ENCODE results near the gene LGALS12.

Gene LGALS12, protein sequence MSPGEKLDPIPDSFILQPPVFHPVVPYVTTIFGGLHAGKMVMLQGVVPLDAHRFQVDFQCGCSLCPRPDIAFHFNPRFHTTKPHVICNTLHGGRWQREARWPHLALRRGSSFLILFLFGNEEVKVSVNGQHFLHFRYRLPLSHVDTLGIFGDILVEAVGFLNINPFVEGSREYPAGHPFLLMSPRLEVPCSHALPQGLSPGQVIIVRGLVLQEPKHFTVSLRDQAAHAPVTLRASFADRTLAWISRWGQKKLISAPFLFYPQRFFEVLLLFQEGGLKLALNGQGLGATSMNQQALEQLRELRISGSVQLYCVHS

GRCh38 chr11:63505857-63506528, at the start of gene LGALS12:
Gene LGALS12 (plus strand): TSS chr11:63506084. CDS start chr11:63506459, 375 bp downstream.
- no peak for DNase-seq (ENCODE audit: low spot score)

- no peak for DNase-seq (ENCODE audit: low spot score)
Observed at GRCh38 chr11:63459586-63459985, 46.3 kb upstream of the LGALS12 start.

DNA sequence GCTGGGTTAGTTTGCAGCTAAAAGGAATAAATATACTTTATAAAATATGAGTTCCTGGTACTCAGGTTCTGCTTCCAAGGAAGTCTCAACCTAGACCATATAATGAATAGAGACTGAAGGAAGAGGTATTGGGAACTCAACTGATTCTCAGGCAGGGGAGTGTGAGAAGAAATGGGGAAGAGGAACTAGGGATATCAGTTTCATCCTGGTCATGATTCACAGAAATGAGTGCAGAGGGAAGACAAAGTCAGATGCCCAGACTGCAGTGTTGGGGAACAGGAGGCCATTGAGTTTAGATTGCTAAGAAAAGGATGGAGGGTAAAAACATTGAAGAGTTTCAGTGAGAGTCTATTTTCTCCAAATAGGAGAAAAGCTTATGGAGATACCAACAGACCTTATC, 43.7 kb upstream of the LGALS12 start:
- no peak for DNase-seq (ENCODE audit: low spot score)

- DNase-seq (ENCODE audit: low spot score) = no peak
Observed at GRCh38 chr11:63470311-63470710, 35.6 kb upstream of the LGALS12 start.

DNA sequence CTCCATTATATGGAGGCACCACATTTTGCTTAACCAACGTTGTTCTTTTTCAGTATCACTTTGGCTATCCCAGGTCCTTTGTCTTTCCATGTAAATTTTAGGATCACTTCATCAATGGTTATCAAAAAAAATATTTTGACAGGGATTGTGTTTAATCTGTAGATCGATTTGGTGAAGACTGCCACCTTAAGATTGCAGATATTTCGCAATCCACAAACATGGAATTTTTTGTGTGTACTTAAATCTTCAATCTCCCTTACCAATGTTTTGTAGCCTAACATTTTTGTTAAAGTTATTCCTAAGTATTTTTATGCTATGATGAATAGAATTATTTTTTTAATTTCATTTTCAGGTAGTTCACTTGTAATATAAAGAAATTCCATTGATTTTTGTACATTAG, 33.5 kb upstream of the LGALS12 start:
- no peak for DNase-seq (ENCODE audit: low spot score)

- no peak for DNase-seq (ENCODE audit: low spot score)
Observed at GRCh38 chr11:63476618-63477017, 29.3 kb upstream of the LGALS12 start.

DNA sequence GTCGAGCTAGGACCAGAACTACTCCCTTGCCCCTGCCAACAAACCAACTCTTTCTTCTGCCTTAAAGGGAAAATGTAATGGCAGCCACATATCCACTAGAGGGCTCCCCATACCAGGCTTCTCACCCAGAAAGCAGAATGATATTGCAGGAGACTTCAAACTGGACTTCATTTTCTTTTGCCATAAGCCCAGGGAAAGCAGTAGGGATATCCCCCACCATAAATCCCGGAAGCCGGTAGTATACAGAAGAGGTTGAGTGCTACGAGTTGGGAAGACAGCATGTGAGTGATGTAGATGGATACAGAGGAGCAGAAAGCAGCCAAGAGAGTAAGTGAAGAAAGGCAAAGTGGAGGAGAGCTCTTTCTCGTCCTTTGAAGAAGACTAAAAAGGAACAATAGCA, 27.0 kb upstream of the LGALS12 start:
- peak; percentile 78 for DNase-seq (ENCODE audit: low spot score)

GRCh38 chr11:63480039-63480438, 25.8 kb upstream of the LGALS12 start:
- DNase-seq (ENCODE audit: low spot score) = no peak

- no peak for DNase-seq (ENCODE audit: low spot score)
Observed at GRCh38 chr11:63485777-63486176, 20.1 kb upstream of the LGALS12 start.

DNA sequence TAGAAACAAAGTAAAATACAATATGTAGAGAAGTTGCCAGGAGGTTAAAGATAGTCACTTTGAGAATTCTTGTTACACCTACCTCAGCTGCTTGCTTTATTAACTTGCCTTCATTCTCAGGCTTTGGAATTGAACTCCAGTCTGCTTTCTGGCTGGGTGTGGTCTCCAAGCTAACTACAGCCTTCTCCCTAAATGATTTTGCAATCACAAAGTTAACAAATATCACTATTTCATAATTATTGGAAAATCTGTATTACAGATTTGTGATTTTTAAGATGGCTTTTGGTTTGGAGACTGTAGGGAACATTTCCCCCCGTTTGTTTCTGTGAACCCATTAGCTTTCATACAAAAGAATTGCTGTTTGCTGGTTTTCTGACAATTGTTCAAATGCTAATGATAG, 17.1 kb upstream of the LGALS12 start:
- no peak for DNase-seq (ENCODE audit: low spot score)

- DNase-seq (ENCODE audit: low spot score) = no peak
Observed at GRCh38 chr11:63489879-63490278, 16.0 kb upstream of the LGALS12 start.

DNA sequence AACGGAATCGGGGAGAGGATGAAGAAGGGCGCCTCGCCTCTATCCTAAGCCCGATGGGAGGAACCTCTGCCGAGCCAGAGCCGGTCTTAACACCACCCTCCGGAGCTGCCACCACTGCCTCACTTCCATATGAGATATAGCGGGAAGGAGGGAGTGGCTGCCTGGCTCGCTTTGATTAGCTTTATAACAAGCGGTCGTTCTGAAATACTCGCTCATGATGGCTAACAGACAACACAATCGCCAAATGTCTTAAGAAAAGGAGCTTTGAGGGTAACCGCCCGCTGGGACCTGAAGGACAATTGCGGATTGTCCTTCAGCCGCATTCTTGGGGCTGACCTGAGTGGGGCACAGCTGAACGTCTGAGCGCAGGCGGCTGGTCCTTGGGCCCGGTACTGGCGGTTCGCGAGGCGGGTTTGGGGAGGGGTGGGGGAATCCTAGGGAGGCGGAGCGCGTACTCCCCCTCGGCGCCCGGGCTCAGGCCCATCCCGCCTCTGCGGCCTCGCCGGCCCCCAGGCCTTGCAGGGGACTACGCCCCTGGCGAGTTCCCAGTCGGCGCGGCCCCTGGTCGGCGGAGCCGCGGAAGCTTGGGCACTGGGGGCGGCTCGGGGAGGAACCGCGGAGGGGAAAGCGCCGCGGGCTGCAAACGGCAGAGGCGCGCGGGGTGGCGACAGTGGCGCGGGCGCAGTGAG, 15.2 kb upstream of the LGALS12 start, which contains the start of gene PLAAT5:
Gene PLAAT5 (minus strand): TSS at position 617 of the 689 bp plus-strand sequence. CDS start 133 bp downstream, at position 484.
- no peak for DNase-seq (ENCODE audit: low spot score)

- DNase-seq (ENCODE audit: low spot score) = no peak
Observed at GRCh38 chr11:63491240-63491587, 14.7 kb upstream of the LGALS12 start.

GRCh38 chr11:63491636-63492372, 14.1 kb upstream of the LGALS12 start:
- DNase-seq (ENCODE audit: low spot score) = no peak

- DNase-seq (ENCODE audit: low spot score) = no peak
Observed at GRCh38 chr11:63492441-63492840, 13.4 kb upstream of the LGALS12 start.

- no peak for DNase-seq (ENCODE audit: low spot score)
Observed at GRCh38 chr11:63493127-63493526, 12.8 kb upstream of the LGALS12 start.

- no peak for DNase-seq (ENCODE audit: low spot score)
Observed at GRCh38 chr11:63494975-63495374, 10.9 kb upstream of the LGALS12 start.

DNA sequence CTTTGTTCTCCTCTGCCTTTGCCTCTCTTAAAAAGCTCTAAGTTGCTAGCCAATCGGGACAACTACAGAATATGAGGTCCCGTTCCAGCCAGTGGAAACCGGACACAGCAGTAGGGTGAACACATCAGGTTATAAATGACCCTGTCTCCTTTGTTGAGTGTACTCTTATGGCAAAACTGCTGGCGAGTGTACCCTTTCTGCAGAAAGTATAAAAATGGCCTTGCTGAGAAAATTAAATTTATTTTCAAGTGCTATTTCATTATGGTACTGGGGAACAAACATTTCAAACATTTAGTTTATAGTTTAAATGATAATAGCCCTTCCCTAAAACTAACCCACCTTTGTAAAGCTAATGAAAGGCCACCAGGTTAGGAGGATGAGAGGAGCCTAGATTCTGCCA, 6.0 kb upstream of the LGALS12 start:
- DNase-seq (ENCODE audit: low spot score) = no peak

DNA sequence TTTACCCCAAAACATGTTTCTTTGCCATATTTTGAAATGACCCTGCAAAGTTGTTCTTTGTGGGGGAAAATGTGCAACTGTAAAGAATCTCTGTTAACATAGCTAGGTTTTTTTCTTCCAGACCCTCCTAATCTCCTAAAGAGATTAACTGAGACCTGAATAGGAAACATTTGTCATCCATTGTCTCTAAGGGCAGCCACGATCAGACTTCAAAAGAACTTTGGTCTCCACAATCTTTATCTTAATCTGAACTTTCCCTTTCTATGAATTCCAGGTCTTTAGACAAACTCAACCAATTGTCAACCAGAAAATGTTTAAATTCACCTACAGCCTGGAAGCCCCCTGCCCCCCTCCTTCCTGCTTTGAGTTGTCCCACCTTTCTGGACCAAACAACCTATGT, 4.6 kb upstream of the LGALS12 start:
- no peak for DNase-seq (ENCODE audit: low spot score)

DNA sequence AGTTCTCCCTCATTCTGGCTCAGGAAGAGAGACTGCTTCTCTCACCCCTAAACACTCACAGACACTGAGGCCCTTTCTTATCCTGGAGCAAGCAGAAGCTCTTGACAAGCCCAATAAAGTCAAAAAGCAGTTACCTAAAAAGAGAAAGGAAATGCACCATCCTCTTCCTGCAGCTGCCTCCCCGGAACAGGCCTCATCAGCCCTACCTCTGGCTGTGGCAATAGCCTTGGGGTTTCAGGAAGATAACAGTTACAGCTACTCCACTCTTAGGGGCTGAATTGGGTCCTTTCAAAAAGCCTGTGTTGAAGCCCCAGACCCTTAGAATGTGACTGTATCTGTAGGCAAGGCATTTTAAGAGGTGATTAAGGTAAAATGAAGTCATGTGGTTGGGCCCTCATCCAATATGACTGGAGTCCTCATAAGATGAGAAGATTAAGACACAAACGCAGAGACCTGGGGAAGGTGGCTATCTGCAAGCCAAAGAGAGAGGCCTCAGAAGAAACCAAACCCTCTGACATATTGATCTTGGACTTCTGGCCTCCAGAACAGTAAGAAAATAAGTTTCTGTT, 3.5 kb upstream of the LGALS12 start:
- DNase-seq (ENCODE audit: low spot score) = no peak

- no peak for DNase-seq (ENCODE audit: low spot score)
Observed at GRCh38 chr11:63503492-63503891, 2.4 kb upstream of the LGALS12 start.

GRCh38 chr11:63504054-63504453, 1.8 kb upstream of the LGALS12 start:
- no peak for DNase-seq (ENCODE audit: low spot score)
